Nephron (organoid): Measurements from ENCODE around the gene MPC1.

ENCODE experiments used
- H3K27ac Mint-ChIP-seq, 3 experiments: 2 replicates each; pipeline ENCODE4 v1.8.0; 2020; ENCODE audit warnings: mixed read lengths in 3 of 3, mild to moderate bottlenecking in 2 of 3, moderate library complexity in 1 of 3
- H3K27me3 Mint-ChIP-seq: 2 replicates; pipeline ENCODE4 v1.8.0; 2021; ENCODE audit warnings: low read depth, mild to moderate bottlenecking, moderate library complexity, mixed read lengths
- H3K36me3 Mint-ChIP-seq: 2 replicates; pipeline ENCODE4 v1.8.0; 2020; ENCODE audit warnings: low read depth, mixed read lengths
- H3K4me1 Mint-ChIP-seq: 2 replicates; pipeline ENCODE4 v1.8.0; 2020; ENCODE audit warnings: mixed read lengths
- H3K4me3 Mint-ChIP-seq, 3 experiments: 2 replicates each; pipeline ENCODE4 v1.8.0; 2020; ENCODE audit warnings: mild to moderate bottlenecking in 3 of 3, mixed read lengths in 3 of 3, moderate library complexity in 2 of 3
- H3K9me3 Mint-ChIP-seq: 2 replicates; pipeline ENCODE4 v1.8.0; 2020; ENCODE audit warnings: mixed read lengths
- CTCF ChIP-seq, 3 experiments: fragments of 200-600 bp; sonication (generic); IDR thresholded peaks; one replicate each; pipeline ENCODE4 v1.5.0; 2021; ENCODE audit warnings: antibody characterized with exemption in 3 of 3; ENCODE audit not compliant: unreplicated experiment in 3 of 3

MPC1 gene

GRCh38 chr6:166361077-166361429 is 21.7 kb downstream of the MPC1 start:
- Mint-ChIP-seq H3K27me3 (peaks cover 2% of the 10 kb centered on the region), H3K27ac (no peak overlapping the region), H3K9me3 (peaks cover 5% of the 10 kb centered on the region), H3K36me3 (peaks cover 7% of the 10 kb centered on the region), H3K4me1 (peaks cover 14% of the 10 kb centered on the region), H3K4me3 (no peak overlapping the region)
- no peak for TF ChIP-seq CTCF (IDR thresholded peaks at IDR 0.05; ENCODE audit: unreplicated experiment in 3 of 3)

GRCh38 chr6:166360243-166361076 is 22.3 kb downstream of the MPC1 start:
- Mint-ChIP-seq H3K36me3 (peaks cover 7% of the 10 kb centered on the region), H3K27ac (no peak overlapping the region), H3K9me3 (peaks cover 5% of the 10 kb centered on the region), H3K4me3 (no peak overlapping the region), H3K4me1 (peaks cover 8% of the 10 kb centered on the region), H3K27me3 (peaks cover 8% of the 10 kb centered on the region)
- no peak for TF ChIP-seq CTCF (IDR thresholded peaks at IDR 0.05; ENCODE audit: unreplicated experiment in 3 of 3)

- TF ChIP-seq CTCF (IDR thresholded peaks at IDR 0.05; ENCODE audit: unreplicated experiment in 3 of 3), result no peak
- Mint-ChIP-seq H3K9me3 (peaks cover 13% of the 10 kb centered on the region), H3K4me1 (no peaks in the 10 kb centered on the region), H3K4me3 (no peak overlapping the region), H3K27me3 (peaks cover 12% of the 10 kb centered on the region), H3K27ac (no peak overlapping the region), H3K36me3 (no peaks in the 10 kb centered on the region)
Observed at GRCh38 chr6:166355552-166355951, 27.2 kb downstream of the MPC1 start.

GRCh38 chr6:166354965-166355364 is 27.8 kb downstream of the MPC1 start:
- Mint-ChIP-seq H3K27me3 (peaks cover 12% of the 10 kb centered on the region), H3K4me1 (no peaks in the 10 kb centered on the region), H3K9me3 (peaks cover 16% of the 10 kb centered on the region), H3K4me3 (no peak overlapping the region), H3K27ac (no peak overlapping the region), H3K36me3 (no peaks in the 10 kb centered on the region)
- TF ChIP-seq CTCF (IDR thresholded peaks at IDR 0.05; ENCODE audit: unreplicated experiment in 3 of 3), result no peak

GRCh38 chr6:166354143-166354542 is 28.6 kb downstream of the MPC1 start:
- H3K4me1 Mint-ChIP-seq, result no peaks in the 10 kb centered on the region
- H3K27me3 Mint-ChIP-seq, result peaks cover 12% of the 10 kb centered on the region
- peaks cover 23% of the 10 kb centered on the region for H3K9me3 Mint-ChIP-seq
- H3K4me3 Mint-ChIP-seq, result no peak overlapping the region
- H3K36me3 Mint-ChIP-seq, result no peaks in the 10 kb centered on the region
- no peak for TF ChIP-seq CTCF (IDR thresholded peaks at IDR 0.05; ENCODE audit: unreplicated experiment in 3 of 3)
- no peak overlapping the region for H3K27ac Mint-ChIP-seq

- peaks cover 26% of the 10 kb centered on the region for H3K9me3 Mint-ChIP-seq
- H3K4me3 Mint-ChIP-seq, result no peak overlapping the region
- no peaks in the 10 kb centered on the region for H3K4me1 Mint-ChIP-seq
- H3K36me3 Mint-ChIP-seq, result no peaks in the 10 kb centered on the region
- TF ChIP-seq CTCF (IDR thresholded peaks at IDR 0.05; ENCODE audit: unreplicated experiment in 3 of 3), result no peak
- H3K27ac Mint-ChIP-seq, result no peak overlapping the region
- H3K27me3 Mint-ChIP-seq, result peaks cover 12% of the 10 kb centered on the region
Observed at GRCh38 chr6:166353507-166353906, 29.2 kb downstream of the MPC1 start.
